Hepatocyte (in vitro differentiated cells): ENCODE data around the gene GRAPL.
"Not testable (repeated sequence)": the region's sequence is repeated elsewhere in the genome, so short reads cannot be mapped to it uniquely, and the experiment has no call there.

Experiments
- EZH2 ChIP-seq: fragments of 200-600 bp; sonication (generic); IDR thresholded peaks from 2 replicates; pipeline ENCODE4 v1.6.1; 2016; ENCODE audit warnings: antibody characterized with exemption, mild to moderate bottlenecking, borderline replicate concordance
- EZH2phosphoT487 ChIP-seq: fragments of 200-600 bp; sonication (generic); IDR thresholded peaks from one replicate; pipeline ENCODE4 v1.6.1; 2018; ENCODE audit warnings: antibody characterized with exemption, mild to moderate bottlenecking, low read depth, moderate library complexity; ENCODE audit not compliant: unreplicated experiment, severe bottlenecking
- TF ChIP-seq, protein P1 (sequence below): fragments of 200-600 bp; sonication (generic); IDR thresholded peaks from 2 replicates; pipeline ENCODE4 v1.5.1; 2016; ENCODE audit warnings: antibody characterized with exemption, mild to moderate bottlenecking; ENCODE audit not compliant: poor library complexity

DNA sequence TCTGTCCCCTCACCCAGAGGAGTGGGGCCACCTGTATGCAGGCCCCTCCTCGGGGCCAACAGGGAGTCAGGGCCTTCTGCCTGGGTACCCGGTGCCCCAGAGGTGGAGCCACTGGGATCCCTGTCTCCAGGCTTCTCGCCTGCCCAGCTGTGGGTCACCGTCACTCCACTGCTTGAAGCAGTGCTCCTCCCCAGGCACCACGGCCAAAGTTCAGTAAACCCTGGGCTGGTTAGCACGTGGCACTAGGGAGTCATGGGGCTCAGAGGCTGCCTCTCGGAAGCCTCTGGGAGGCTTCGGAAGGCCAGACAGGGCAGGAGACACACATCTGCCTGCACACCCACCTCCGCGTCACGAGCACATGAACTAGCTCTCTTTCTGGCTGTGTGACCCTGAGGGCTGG lies 18.1 kb downstream of the GRAPL start:
- TF ChIP-seq, protein P1, sequence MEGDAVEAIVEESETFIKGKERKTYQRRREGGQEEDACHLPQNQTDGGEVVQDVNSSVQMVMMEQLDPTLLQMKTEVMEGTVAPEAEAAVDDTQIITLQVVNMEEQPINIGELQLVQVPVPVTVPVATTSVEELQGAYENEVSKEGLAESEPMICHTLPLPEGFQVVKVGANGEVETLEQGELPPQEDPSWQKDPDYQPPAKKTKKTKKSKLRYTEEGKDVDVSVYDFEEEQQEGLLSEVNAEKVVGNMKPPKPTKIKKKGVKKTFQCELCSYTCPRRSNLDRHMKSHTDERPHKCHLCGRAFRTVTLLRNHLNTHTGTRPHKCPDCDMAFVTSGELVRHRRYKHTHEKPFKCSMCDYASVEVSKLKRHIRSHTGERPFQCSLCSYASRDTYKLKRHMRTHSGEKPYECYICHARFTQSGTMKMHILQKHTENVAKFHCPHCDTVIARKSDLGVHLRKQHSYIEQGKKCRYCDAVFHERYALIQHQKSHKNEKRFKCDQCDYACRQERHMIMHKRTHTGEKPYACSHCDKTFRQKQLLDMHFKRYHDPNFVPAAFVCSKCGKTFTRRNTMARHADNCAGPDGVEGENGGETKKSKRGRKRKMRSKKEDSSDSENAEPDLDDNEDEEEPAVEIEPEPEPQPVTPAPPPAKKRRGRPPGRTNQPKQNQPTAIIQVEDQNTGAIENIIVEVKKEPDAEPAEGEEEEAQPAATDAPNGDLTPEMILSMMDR: not testable (repeated sequence)
- not testable (repeated sequence) for TF ChIP-seq EZH2, EZH2phosphoT487
